BLaER1 (cell line): ENCODE results near the gene GANC.
"Not testable (repeated sequence)": the region's sequence is repeated elsewhere in the genome, so short reads cannot be mapped to it uniquely, and the experiment has no call there.

Source experiments
- H3K27ac ChIP-seq: shearing (Covaris generic); formaldehyde crosslinking; 2 replicates; pipeline ENCODE4 v1.8.1; 2022
- H3K27me3 ChIP-seq: shearing (Covaris generic); formaldehyde crosslinking; 2 replicates; pipeline ENCODE4 v1.8.1; 2022
- H3K36me3 ChIP-seq: shearing (Covaris generic); formaldehyde crosslinking; 2 replicates; pipeline ENCODE4 v1.8.1; 2022
- H3K4me1 ChIP-seq: shearing (Covaris generic); formaldehyde crosslinking; 2 replicates; pipeline ENCODE4 v1.8.1; 2022
- H3K4me2 ChIP-seq: shearing (Covaris generic); formaldehyde crosslinking; 2 replicates; pipeline ENCODE4 v1.8.1; 2022
- H3K4me3 ChIP-seq: shearing (Covaris generic); formaldehyde crosslinking; 2 replicates; pipeline ENCODE4 v1.8.1; 2022
- H3K9ac ChIP-seq: shearing (Covaris generic); formaldehyde crosslinking; 2 replicates; pipeline ENCODE4 v1.8.1; 2022
- H3K9me3 ChIP-seq: shearing (Covaris generic); formaldehyde crosslinking; 2 replicates; pipeline ENCODE4 v1.8.1; 2022
- H4K20me1 ChIP-seq: shearing (Covaris generic); formaldehyde crosslinking; 2 replicates; pipeline ENCODE4 v1.8.1; 2022
- Cebpa-rat ChIP-seq: shearing (Covaris generic); IDR thresholded peaks from 2 replicates; pipeline ENCODE4 v1.8.1; 2022

Gene GANC

GRCh38 chr15:42282926-42283325 is 9.9 kb downstream of the GANC start:
- no peaks in the 10 kb centered on the region for H3K27me3 ChIP-seq
- H3K9me3 ChIP-seq = no peaks in the 10 kb centered on the region
- H3K4me1 ChIP-seq = no peaks in the 10 kb centered on the region
- H3K27ac ChIP-seq = no peak overlapping the region
- H3K36me3 ChIP-seq = peaks cover 71% of the 10 kb centered on the region
- H3K4me2 ChIP-seq = no peak overlapping the region
- no peak overlapping the region for H3K4me3 ChIP-seq
- no peak overlapping the region for H3K9ac ChIP-seq
- H4K20me1 ChIP-seq = no peaks in the 10 kb centered on the region
- TF ChIP-seq Cebpa-rat = no peak

GRCh38 chr15:42283671-42284070 is 10.7 kb downstream of the GANC start:
- no peak overlapping the region for H3K4me3 ChIP-seq
- no peak overlapping the region for H3K9ac ChIP-seq
- no peaks in the 10 kb centered on the region for H4K20me1 ChIP-seq
- TF ChIP-seq Cebpa-rat = no peak
- peaks cover 70% of the 10 kb centered on the region for H3K36me3 ChIP-seq
- no peak overlapping the region for H3K4me2 ChIP-seq
- no peaks in the 10 kb centered on the region for H3K9me3 ChIP-seq
- H3K27ac ChIP-seq = no peak overlapping the region
- H3K27me3 ChIP-seq = no peaks in the 10 kb centered on the region
- H3K4me1 ChIP-seq = no peaks in the 10 kb centered on the region

GRCh38 chr15:42284551-42284950 is 11.6 kb downstream of the GANC start:
- H3K36me3 ChIP-seq = peaks cover 70% of the 10 kb centered on the region
- H3K27ac ChIP-seq = no peak overlapping the region
- H3K9me3 ChIP-seq = no peaks in the 10 kb centered on the region
- H3K4me1 ChIP-seq = no peaks in the 10 kb centered on the region
- H3K27me3 ChIP-seq = no peaks in the 10 kb centered on the region
- no peak overlapping the region for H3K4me3 ChIP-seq
- H4K20me1 ChIP-seq = no peaks in the 10 kb centered on the region
- H3K4me2 ChIP-seq = no peak overlapping the region
- TF ChIP-seq Cebpa-rat = no peak
- H3K9ac ChIP-seq = no peak overlapping the region

GRCh38 chr15:42285034-42285433 is 12.0 kb downstream of the GANC start:
- no peak for TF ChIP-seq Cebpa-rat

GRCh38 chr15:42286445-42287029 is 13.5 kb downstream of the GANC start:
- H3K9me3 ChIP-seq = no peaks in the 10 kb centered on the region
- no peak overlapping the region for H3K4me2 ChIP-seq
- no peak overlapping the region for H3K4me3 ChIP-seq
- H3K27me3 ChIP-seq = no peaks in the 10 kb centered on the region
- no peaks in the 10 kb centered on the region for H4K20me1 ChIP-seq
- TF ChIP-seq Cebpa-rat = no peak
- H3K4me1 ChIP-seq = no peaks in the 10 kb centered on the region
- no peak overlapping the region for H3K27ac ChIP-seq
- no peak overlapping the region for H3K9ac ChIP-seq
- peaks cover 72% of the 10 kb centered on the region for H3K36me3 ChIP-seq

More at GRCh38 chr15:42285034-42285433, 12.0 kb downstream of the GANC start:
- Histone ChIP-seq H3K36me3 (peaks cover 72% of the 10 kb centered on the region), H3K27me3 (no peaks in the 10 kb centered on the region), H3K4me2 (no peak overlapping the region), H3K9ac (no peak overlapping the region), H3K4me3 (no peak overlapping the region), H4K20me1 (no peaks in the 10 kb centered on the region), H3K27ac (no peak overlapping the region), H3K4me1 (no peaks in the 10 kb centered on the region), H3K9me3 (no peaks in the 10 kb centered on the region)

- Histone ChIP-seq H3K36me3 (peaks cover 72% of the 10 kb centered on the region), H4K20me1 (no peaks in the 10 kb centered on the region), H3K27ac (no peak overlapping the region), H3K9ac (no peak overlapping the region), H3K4me1 (no peaks in the 10 kb centered on the region), H3K4me2 (no peak overlapping the region), H3K4me3 (no peak overlapping the region), H3K27me3 (no peaks in the 10 kb centered on the region), H3K9me3 (no peaks in the 10 kb centered on the region)
- TF ChIP-seq Cebpa-rat = no peak
Measured at GRCh38 chr15:42287931-42288330, 14.9 kb downstream of the GANC start.

- H3K4me2 ChIP-seq = no peak overlapping the region
- H3K27me3 ChIP-seq = no peaks in the 10 kb centered on the region
- H3K9ac ChIP-seq = no peak overlapping the region
- TF ChIP-seq Cebpa-rat = no peak
- no peak overlapping the region for H3K4me3 ChIP-seq
- H3K9me3 ChIP-seq = no peaks in the 10 kb centered on the region
- no peak overlapping the region for H3K27ac ChIP-seq
- H4K20me1 ChIP-seq = no peaks in the 10 kb centered on the region
- no peaks in the 10 kb centered on the region for H3K4me1 ChIP-seq
- H3K36me3 ChIP-seq = peaks cover 73% of the 10 kb centered on the region
Measured at GRCh38 chr15:42289166-42289565, 16.2 kb downstream of the GANC start.

GRCh38 chr15:42301004-42301403 is 28.0 kb downstream of the GANC start:
- H4K20me1 ChIP-seq, H3K4me1 ChIP-seq, H3K27ac ChIP-seq, H3K9ac ChIP-seq, H3K4me2 ChIP-seq, H3K27me3 ChIP-seq, H3K4me3 ChIP-seq: not testable (repeated sequence)
- Histone ChIP-seq H3K9me3 (peaks cover 49% of the 10 kb centered on the region), H3K36me3 (peaks cover 41% of the 10 kb centered on the region)

GRCh38 chr15:42306681-42307080 is 33.7 kb downstream of the GANC start:
- H3K9me3 ChIP-seq = peaks cover 30% of the 10 kb centered on the region
- H3K4me3 ChIP-seq = no peak overlapping the region
- no peak overlapping the region for H3K4me2 ChIP-seq
- no peak overlapping the region for H3K9ac ChIP-seq
- H4K20me1 ChIP-seq = no peaks in the 10 kb centered on the region
- H3K36me3 ChIP-seq = peaks cover 47% of the 10 kb centered on the region
- no peaks in the 10 kb centered on the region for H3K4me1 ChIP-seq
- no peaks in the 10 kb centered on the region for H3K27me3 ChIP-seq
- no peak overlapping the region for H3K27ac ChIP-seq
- no peak for TF ChIP-seq Cebpa-rat

GRCh38 chr15:42313463-42313862 is 40.5 kb downstream of the GANC start:
- H3K4me3 ChIP-seq = no peak overlapping the region
- peaks cover 37% of the 10 kb centered on the region for H3K36me3 ChIP-seq
- no peak overlapping the region for H3K4me2 ChIP-seq
- no peak overlapping the region for H3K27ac ChIP-seq
- H3K4me1 ChIP-seq = no peaks in the 10 kb centered on the region
- H4K20me1 ChIP-seq = no peaks in the 10 kb centered on the region
- no peaks in the 10 kb centered on the region for H3K27me3 ChIP-seq
- no peaks in the 10 kb centered on the region for H3K9me3 ChIP-seq
- H3K9ac ChIP-seq = no peak overlapping the region
- TF ChIP-seq Cebpa-rat = no peak

GRCh38 chr15:42314818-42315217 is 41.8 kb downstream of the GANC start:
- TF ChIP-seq Cebpa-rat = no peak
- no peak overlapping the region for H3K4me3 ChIP-seq
- no peak overlapping the region for H3K9ac ChIP-seq
- H3K36me3 ChIP-seq = peaks cover 23% of the 10 kb centered on the region
- H3K4me2 ChIP-seq = no peak overlapping the region
- no peak overlapping the region for H3K27ac ChIP-seq
- H3K27me3 ChIP-seq = no peaks in the 10 kb centered on the region
- H4K20me1 ChIP-seq = no peaks in the 10 kb centered on the region
- no peaks in the 10 kb centered on the region for H3K4me1 ChIP-seq
- H3K9me3 ChIP-seq = no peaks in the 10 kb centered on the region
